Ishikawa (cell line): ENCODE results near the gene CNNM3.

ENCODE experiments used
- CEBPB ChIP-seq: IDR thresholded peaks from 2 replicates; pipeline ENCODE4 v1.6.1; 2012
- CREB1 ChIP-seq: IDR thresholded peaks from 2 replicates; pipeline ENCODE4 v1.6.1; 2012; ENCODE audit warnings: low read depth
- EGR1 ChIP-seq: IDR thresholded peaks from 2 replicates; pipeline ENCODE4 v1.6.1; 2012
- EP300 ChIP-seq: IDR thresholded peaks from 2 replicates; pipeline ENCODE4 v1.6.1; 2012; ENCODE audit warnings: borderline replicate concordance
- FOXM1 ChIP-seq: IDR thresholded peaks from 2 replicates; pipeline ENCODE4 v1.6.1; 2012; ENCODE audit warnings: low read depth, borderline replicate concordance
- NFIC ChIP-seq: IDR thresholded peaks from 2 replicates; pipeline ENCODE4 v1.6.1; 2012
- RAD21 ChIP-seq: IDR thresholded peaks from 2 replicates; pipeline ENCODE4 v1.6.1; 2012; ENCODE audit warnings: low read depth
- TAF1 ChIP-seq: IDR thresholded peaks from 2 replicates; pipeline ENCODE4 v1.6.1; 2012; ENCODE audit warnings: low read depth, mild to moderate bottlenecking
- TCF12 ChIP-seq: IDR thresholded peaks from 2 replicates; pipeline ENCODE4 v1.6.1; 2012; ENCODE audit warnings: low read depth
- YY1 ChIP-seq: IDR thresholded peaks from 2 replicates; pipeline ENCODE4 v1.6.1; 2012; ENCODE audit warnings: low read depth
- TF ChIP-seq, protein P1 (sequence below): IDR thresholded peaks from 2 replicates; pipeline ENCODE4 v1.6.1; 2012
- TF ChIP-seq, protein P2 (sequence below): IDR thresholded peaks from 2 replicates; pipeline ENCODE4 v1.6.1; 2012; ENCODE audit warnings: low read depth, mild to moderate bottlenecking

DNA sequence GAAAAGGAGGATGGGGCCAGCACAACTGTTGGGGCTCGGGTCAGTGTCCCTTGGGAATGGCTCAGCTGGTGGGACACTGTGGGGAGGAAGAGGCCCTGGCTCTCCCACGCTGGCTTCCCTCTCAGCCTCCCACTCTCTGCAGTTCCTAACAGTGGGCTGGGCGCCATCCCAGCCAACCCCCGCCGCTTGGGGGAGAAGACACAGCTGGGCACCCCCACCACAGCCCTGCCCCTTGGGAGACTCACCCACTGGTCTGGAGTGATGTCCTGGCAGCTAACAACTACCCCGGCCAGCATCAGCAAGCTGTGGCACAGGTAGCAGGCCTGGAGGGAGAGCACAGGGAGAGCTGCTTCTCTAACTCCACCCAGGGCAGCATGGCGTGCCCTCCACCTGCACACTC, 62.1 kb downstream of the CNNM3 start:
- TF ChIP-seq, protein P1, sequence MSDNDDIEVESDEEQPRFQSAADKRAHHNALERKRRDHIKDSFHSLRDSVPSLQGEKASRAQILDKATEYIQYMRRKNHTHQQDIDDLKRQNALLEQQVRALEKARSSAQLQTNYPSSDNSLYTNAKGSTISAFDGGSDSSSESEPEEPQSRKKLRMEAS: no peak
- TF ChIP-seq EP300 (no peak), TAF1 (no peak), TCF12 (no peak), EGR1 (no peak), CEBPB (no peak), FOXM1 (no peak), RAD21 (no peak), YY1 (no peak), NFIC (no peak), CREB1 (no peak)
- TF ChIP-seq, protein P2, sequence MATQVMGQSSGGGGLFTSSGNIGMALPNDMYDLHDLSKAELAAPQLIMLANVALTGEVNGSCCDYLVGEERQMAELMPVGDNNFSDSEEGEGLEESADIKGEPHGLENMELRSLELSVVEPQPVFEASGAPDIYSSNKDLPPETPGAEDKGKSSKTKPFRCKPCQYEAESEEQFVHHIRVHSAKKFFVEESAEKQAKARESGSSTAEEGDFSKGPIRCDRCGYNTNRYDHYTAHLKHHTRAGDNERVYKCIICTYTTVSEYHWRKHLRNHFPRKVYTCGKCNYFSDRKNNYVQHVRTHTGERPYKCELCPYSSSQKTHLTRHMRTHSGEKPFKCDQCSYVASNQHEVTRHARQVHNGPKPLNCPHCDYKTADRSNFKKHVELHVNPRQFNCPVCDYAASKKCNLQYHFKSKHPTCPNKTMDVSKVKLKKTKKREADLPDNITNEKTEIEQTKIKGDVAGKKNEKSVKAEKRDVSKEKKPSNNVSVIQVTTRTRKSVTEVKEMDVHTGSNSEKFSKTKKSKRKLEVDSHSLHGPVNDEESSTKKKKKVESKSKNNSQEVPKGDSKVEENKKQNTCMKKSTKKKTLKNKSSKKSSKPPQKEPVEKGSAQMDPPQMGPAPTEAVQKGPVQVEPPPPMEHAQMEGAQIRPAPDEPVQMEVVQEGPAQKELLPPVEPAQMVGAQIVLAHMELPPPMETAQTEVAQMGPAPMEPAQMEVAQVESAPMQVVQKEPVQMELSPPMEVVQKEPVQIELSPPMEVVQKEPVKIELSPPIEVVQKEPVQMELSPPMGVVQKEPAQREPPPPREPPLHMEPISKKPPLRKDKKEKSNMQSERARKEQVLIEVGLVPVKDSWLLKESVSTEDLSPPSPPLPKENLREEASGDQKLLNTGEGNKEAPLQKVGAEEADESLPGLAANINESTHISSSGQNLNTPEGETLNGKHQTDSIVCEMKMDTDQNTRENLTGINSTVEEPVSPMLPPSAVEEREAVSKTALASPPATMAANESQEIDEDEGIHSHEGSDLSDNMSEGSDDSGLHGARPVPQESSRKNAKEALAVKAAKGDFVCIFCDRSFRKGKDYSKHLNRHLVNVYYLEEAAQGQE: no peak
